Body of pancreas (tissue), 4 donors: Measurements from ENCODE around the gene HERC3. TPM values are rescaled to one million over a fixed set of nuclear protein-coding genes. Genes with fewer than 3 reads are reported as not detected.

Experiments
- ATAC-seq: fragments of 150-250 bp; one replicate; pipeline ENCODE4 v1.9.1; 2016
- DNase-seq, 4 donors: peaks; one replicate each; pipeline ENCODE4 v3.0.0-alpha.2; 2019
- H3K27ac ChIP-seq, 4 donors: fragments of 200-600 bp; sonication (generic); 1 replicate in 3 of 4; 2 replicates in 1 of 4; pipeline versions ENCODE4 v1.5.1 to v1.6.1; 2016 to 2019; ENCODE audit warnings: mild to moderate bottlenecking in 1 of 4, mixed read lengths in 1 of 4, moderate library complexity in 1 of 4
- H3K27me3 ChIP-seq, 2 donors: fragments of 200-600 bp; sonication (generic); one replicate each; pipeline ENCODE4 v1.6.0; 2016; ENCODE audit warnings: mild to moderate bottlenecking in 1 of 2
- H3K36me3 ChIP-seq, 2 donors: fragments of 200-600 bp; sonication (generic); replicated peaks in 1 of 2; 2 replicates each; pipeline ENCODE4 v1.5.1; 2016; ENCODE audit warnings: low read depth in 2 of 2; ENCODE audit not compliant: insufficient read depth in 1 of 2
- H3K4me1 ChIP-seq: fragments of 200-600 bp; sonication (generic); one replicate; pipeline ENCODE4 v1.6.0; 2016
- H3K4me3 ChIP-seq, 2 donors: fragments of 200-600 bp; sonication (generic); 1 replicate in 1 of 2; 2 replicates in 1 of 2; pipeline ENCODE4 v1.5.1; 2016 to 2019
- H3K9me3 ChIP-seq, 3 donors: fragments of 200-600 bp; sonication (generic); 1 replicate in 2 of 3; 2 replicates in 1 of 3; pipeline ENCODE4 v1.5.1; 2016
- CTCF ChIP-seq, 7 experiments: fragments of 450-650 bp in 4 of 7; fragments of 200-600 bp in 3 of 7; sonication (generic) in 3 of 7; IDR thresholded peaks; one replicate each; pipeline ENCODE4 v1.5.1; 2016 to 2019; ENCODE audit warnings: antibody characterized with exemption in 7 of 7
- POLR2A ChIP-seq, 3 donors: fragments of 450-650 bp; IDR thresholded peaks; one replicate each; pipeline ENCODE4 v1.6.1; 2016; ENCODE audit warnings: antibody characterized with exemption in 3 of 3, mild to moderate bottlenecking in 2 of 3
- WGBS, 2 donors: methylation state at CpG; one replicate each; pipeline ENCODE4 v1.1.5; 2017; 5-methylcytosine and 5-hydroxymethylcytosine counted together
- intact Hi-C: fragments of 100-400 bp; cut with DNase I; formaldehyde crosslinking; loops from one replicate; pipeline ENCODE4 v1.15.1; 2023
- total RNA-seq, 2 donors: library from RNA; depleted of rRNA; stranded (reverse); fragments of >200 nt; gene quantifications; one replicate each; pipeline ENCODE4 v1.1.0, GENCODE V29; 2016

HERC3 gene
- total RNA-seq, 2 donors from 2014 or later, result 10.9 to 19.5 TPM

GRCh38 chr4:88745175-88745574 is 152.9 kb downstream of the HERC3 start:
- Histone ChIP-seq H3K9me3 (no peaks in the 10 kb centered on the region), H3K27me3 (no peaks in the 10 kb centered on the region), H3K4me3 (no peak overlapping the region), H3K36me3 (peaks cover 13 to 20% of the 10 kb centered on the region in 2 donors), H3K4me1 (peaks cover 9% of the 10 kb centered on the region), H3K27ac (peak overlapping the region in 2 of 4 donors; percentile 23 to 47)
- intact Hi-C loops, result no loop called here
- no peak for ATAC-seq
- no peak for DNase-seq
- TF ChIP-seq POLR2A (IDR thresholded peaks at IDR 0.05) (no peak), CTCF (IDR thresholded peaks at IDR 0.05) (no peak)
- WGBS, 2 donors, result 60 to 61% methylated on average over 1 of the region's 1 CpG

- Histone ChIP-seq H3K27me3 (no peaks in the 10 kb centered on the region), H3K9me3 (no peaks in the 10 kb centered on the region), H3K36me3 (peaks cover 13 to 25% of the 10 kb centered on the region in 2 donors), H3K27ac (peak overlapping the region in 2 of 4 donors; percentile 23 to 47), H3K4me3 (no peak overlapping the region), H3K4me1 (peaks cover 9% of the 10 kb centered on the region)
- ATAC-seq (no peak), DNase-seq (no peak)
- 78 to 88% methylated on average over 1 of the region's 1 CpG for WGBS, 2 donors
- no peak for TF ChIP-seq CTCF (IDR thresholded peaks at IDR 0.05)
- no peak for TF ChIP-seq POLR2A (IDR thresholded peaks at IDR 0.05)
- intact Hi-C loops, result no loop called here
Observed at GRCh38 chr4:88745581-88746163, 153.4 kb downstream of the HERC3 start.

DNA sequence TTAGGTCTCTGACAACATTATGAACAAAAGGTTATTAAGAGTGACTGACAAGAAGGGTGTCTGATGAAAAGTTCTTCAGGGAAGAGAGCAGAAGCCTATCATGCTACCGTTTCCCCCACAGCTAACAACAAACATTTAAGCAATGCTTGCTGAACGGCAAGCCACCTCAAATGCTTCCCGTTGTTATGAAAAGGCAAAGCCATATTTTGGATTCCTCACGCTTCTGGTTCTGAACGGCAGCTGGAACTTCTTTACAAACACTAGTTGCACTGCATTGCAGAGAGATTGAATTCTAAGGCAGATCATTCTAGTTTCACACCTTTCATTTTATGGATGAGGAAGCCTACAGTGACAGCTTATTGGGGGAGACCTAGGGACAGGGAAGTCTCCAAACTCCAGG is 153.9 kb downstream of the HERC3 start:
- Histone ChIP-seq H3K27ac (peak overlapping the region in 1 of 4 donors; percentile 23), H3K4me1 (peaks cover 9% of the 10 kb centered on the region), H3K4me3 (no peak overlapping the region), H3K36me3 (peaks cover 17 to 26% of the 10 kb centered on the region in 2 donors), H3K27me3 (no peaks in the 10 kb centered on the region), H3K9me3 (no peaks in the 10 kb centered on the region)
- intact Hi-C loops, result no loop called here
- TF ChIP-seq CTCF (IDR thresholded peaks at IDR 0.05), result no peak
- no peak for TF ChIP-seq POLR2A (IDR thresholded peaks at IDR 0.05)
- ATAC-seq, result no peak
- 69 to 72% methylated on average over 5 of the region's 5 CpGs for WGBS, 2 donors
- DNase-seq, result no peak

DNA sequence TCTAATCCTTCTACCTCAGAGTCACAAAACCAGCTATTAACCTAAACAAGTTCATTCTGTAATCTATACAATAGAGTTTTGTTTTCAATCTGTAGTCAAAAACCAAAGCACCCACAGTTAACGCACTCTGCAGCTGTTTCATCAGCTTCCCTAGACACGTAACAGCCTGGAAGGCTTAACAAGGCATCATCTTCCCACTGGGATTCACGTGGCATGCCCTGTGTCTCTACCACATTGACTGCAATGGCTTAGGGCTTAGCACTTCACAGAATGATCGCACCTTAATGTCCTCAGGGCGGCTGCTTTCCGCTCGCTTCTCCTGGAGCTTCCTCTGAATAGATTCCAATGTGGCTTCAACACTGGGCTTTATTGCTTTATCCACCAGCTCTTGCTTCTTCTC is 155.1 kb downstream of the HERC3 start:
- Histone ChIP-seq H3K4me1 (peaks cover 13% of the 10 kb centered on the region), H3K9me3 (no peaks in the 10 kb centered on the region), H3K36me3 (peaks cover 18 to 26% of the 10 kb centered on the region in 2 donors), H3K4me3 (no peak overlapping the region), H3K27ac (no peak overlapping the region), H3K27me3 (no peaks in the 10 kb centered on the region)
- DNase-seq, result no peak
- 95 to 98% methylated on average over 7 of the region's 7 CpGs for WGBS, 2 donors
- ATAC-seq, result no peak
- intact Hi-C loops, result no loop called here
- TF ChIP-seq POLR2A (IDR thresholded peaks at IDR 0.05), result no peak
- TF ChIP-seq CTCF (IDR thresholded peaks at IDR 0.05), result no peak

- ATAC-seq, result no peak
- no peak for DNase-seq
- WGBS, 2 donors, result 93% methylated on average over 10 of the region's 10 CpGs
- Histone ChIP-seq H3K9me3 (no peaks in the 10 kb centered on the region), H3K27me3 (no peaks in the 10 kb centered on the region), H3K4me3 (no peak overlapping the region), H3K27ac (no peak overlapping the region), H3K4me1 (peaks cover 40% of the 10 kb centered on the region), H3K36me3 (peaks cover 18 to 26% of the 10 kb centered on the region in 2 donors)
- intact Hi-C loops, result loop anchor here (10.0 kb wide), 1 partner anchor 54 kb away; no protein-coding TSS in a partner anchor
- TF ChIP-seq CTCF (IDR thresholded peaks at IDR 0.05), result no peak
- TF ChIP-seq POLR2A (IDR thresholded peaks at IDR 0.05), result no peak
Observed at GRCh38 chr4:88750369-88750768, 158.1 kb downstream of the HERC3 start.
